ENCODE measurements around the gene APBA2.

DNA sequence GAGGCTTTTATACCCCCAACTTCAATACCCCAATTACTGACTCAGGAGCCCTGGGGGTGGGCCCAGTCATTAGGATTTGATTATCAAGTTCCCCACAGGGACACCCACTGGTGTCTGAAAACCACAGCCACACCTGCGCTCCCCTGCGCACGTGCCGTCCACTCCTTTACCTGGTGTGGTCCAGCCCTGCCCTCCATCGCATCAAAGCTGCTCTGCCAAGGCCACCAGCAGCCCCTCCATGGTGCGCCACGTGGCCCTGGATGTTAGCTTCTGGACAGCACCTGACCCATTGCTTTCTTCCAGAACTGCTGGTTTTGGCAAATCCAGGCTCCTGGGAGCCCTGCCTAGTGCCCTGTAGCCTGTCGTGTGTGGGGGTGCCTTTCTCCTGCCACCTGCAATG is 247.5 kb downstream of the APBA2 start:
- TF ChIP-seq, protein P1, sequence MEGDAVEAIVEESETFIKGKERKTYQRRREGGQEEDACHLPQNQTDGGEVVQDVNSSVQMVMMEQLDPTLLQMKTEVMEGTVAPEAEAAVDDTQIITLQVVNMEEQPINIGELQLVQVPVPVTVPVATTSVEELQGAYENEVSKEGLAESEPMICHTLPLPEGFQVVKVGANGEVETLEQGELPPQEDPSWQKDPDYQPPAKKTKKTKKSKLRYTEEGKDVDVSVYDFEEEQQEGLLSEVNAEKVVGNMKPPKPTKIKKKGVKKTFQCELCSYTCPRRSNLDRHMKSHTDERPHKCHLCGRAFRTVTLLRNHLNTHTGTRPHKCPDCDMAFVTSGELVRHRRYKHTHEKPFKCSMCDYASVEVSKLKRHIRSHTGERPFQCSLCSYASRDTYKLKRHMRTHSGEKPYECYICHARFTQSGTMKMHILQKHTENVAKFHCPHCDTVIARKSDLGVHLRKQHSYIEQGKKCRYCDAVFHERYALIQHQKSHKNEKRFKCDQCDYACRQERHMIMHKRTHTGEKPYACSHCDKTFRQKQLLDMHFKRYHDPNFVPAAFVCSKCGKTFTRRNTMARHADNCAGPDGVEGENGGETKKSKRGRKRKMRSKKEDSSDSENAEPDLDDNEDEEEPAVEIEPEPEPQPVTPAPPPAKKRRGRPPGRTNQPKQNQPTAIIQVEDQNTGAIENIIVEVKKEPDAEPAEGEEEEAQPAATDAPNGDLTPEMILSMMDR (IDR thresholded peaks at IDR 0.05): no peak
- no peak for TF ChIP-seq POLR2A (IDR thresholded peaks at IDR 0.05)

All from heart left ventricle (tissue), 13 donors.